ENCODE measurements around the gene MANBA. TPM values are rescaled to one million over a fixed set of nuclear protein-coding genes. Genes with fewer than 3 reads are reported as not detected.
A peak's percentile ranks its signal among the peaks of the same experiment; 100 is the strongest.

Gene MANBA
- total RNA-seq, 1 experiment from 2014 or later = 14.5 TPM

DNA sequence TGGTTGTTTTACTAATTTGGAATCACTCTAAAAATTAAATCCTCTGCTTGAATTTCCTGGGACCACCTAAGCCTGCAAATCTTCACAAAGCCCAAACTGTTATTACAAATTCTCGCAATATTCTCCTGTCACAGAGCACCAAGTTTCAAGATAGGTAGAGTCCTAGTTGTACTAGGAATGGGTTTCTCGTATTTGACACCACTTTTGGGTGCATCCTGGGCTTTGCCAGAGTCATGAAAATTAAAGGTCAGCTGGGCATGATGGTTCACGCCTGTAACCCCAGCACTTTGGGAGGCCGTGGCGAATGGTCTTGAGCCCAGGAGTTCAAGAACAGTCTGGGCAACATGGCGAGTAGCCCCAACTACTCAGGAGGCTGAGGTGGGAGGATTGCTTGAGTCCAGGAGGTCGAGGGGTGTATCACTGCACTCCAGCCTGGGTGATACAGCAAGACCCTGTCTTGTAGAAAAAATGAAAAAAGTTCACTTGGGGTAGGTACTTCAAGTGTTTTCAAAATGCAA, 30.6 kb upstream of the MANBA start:
- no peaks in the 10 kb centered on the region for H3K4me1 ChIP-seq (ENCODE audit: control insufficient read depth, insufficient read depth, low read length)
- DNase-seq (ENCODE audit: low read depth, low spot score) = no peak
- H3K9me3 ChIP-seq (ENCODE audit: control insufficient read depth, insufficient read depth, low read depth, low read length) = no peaks in the 10 kb centered on the region
- POLR2A ChIA-PET = no interaction called here
- TF ChIP-seq POLR2AphosphoS5 (IDR thresholded peaks at IDR 0.05; ENCODE audit: low read depth, low read length) = no peak
- TF ChIP-seq SIN3A (IDR thresholded peaks at IDR 0.05; ENCODE audit: borderline replicate concordance, insufficient read depth, low read depth, low read length) = no peak
- TF ChIP-seq, protein P1, sequence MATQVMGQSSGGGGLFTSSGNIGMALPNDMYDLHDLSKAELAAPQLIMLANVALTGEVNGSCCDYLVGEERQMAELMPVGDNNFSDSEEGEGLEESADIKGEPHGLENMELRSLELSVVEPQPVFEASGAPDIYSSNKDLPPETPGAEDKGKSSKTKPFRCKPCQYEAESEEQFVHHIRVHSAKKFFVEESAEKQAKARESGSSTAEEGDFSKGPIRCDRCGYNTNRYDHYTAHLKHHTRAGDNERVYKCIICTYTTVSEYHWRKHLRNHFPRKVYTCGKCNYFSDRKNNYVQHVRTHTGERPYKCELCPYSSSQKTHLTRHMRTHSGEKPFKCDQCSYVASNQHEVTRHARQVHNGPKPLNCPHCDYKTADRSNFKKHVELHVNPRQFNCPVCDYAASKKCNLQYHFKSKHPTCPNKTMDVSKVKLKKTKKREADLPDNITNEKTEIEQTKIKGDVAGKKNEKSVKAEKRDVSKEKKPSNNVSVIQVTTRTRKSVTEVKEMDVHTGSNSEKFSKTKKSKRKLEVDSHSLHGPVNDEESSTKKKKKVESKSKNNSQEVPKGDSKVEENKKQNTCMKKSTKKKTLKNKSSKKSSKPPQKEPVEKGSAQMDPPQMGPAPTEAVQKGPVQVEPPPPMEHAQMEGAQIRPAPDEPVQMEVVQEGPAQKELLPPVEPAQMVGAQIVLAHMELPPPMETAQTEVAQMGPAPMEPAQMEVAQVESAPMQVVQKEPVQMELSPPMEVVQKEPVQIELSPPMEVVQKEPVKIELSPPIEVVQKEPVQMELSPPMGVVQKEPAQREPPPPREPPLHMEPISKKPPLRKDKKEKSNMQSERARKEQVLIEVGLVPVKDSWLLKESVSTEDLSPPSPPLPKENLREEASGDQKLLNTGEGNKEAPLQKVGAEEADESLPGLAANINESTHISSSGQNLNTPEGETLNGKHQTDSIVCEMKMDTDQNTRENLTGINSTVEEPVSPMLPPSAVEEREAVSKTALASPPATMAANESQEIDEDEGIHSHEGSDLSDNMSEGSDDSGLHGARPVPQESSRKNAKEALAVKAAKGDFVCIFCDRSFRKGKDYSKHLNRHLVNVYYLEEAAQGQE (IDR thresholded peaks at IDR 0.05; ENCODE audit: insufficient read depth in 1 of 2, low read depth in 2 of 2, low read length in 1 of 2) = no peak
- TF ChIP-seq TCF7L2 (IDR thresholded peaks at IDR 0.05; ENCODE audit: low read depth, low read length) = no peak
- ATAC-seq = no peak
- intact Hi-C loops (cut with micrococcal nuclease; ENCODE audit: unreplicated experiment) (loop anchor here (10.0 kb wide), 1 partner anchor 167 kb away; no protein-coding TSS in a partner anchor), in situ Hi-C loops (cut with HindIII; ENCODE audit: low pct_unique_long_range_greater_than_20kb, low sequenced_read_pairs) (no loop called here)
- CTCF ChIA-PET = no interaction called here
- H3K27ac ChIP-seq (ENCODE audit: low read length) = no peak overlapping the region
- BruUV-seq (replicated peaks) = no TSS peak
- H3K27me3 ChIP-seq (ENCODE audit: control insufficient read depth, insufficient read depth, low read length) = no peaks in the 10 kb centered on the region
- H3K36me3 ChIP-seq (ENCODE audit: control insufficient read depth, insufficient read depth, low read length) = peaks cover 13% of the 10 kb centered on the region; the same call in 1 of the 2 replicates
- no peak overlapping the region for H3K4me3 ChIP-seq (ENCODE audit: low read depth in 2 of 2, low read length in 2 of 2)

GRCh38 chr4:102789317-102789717, 28.5 kb upstream of the MANBA start:
- H3K36me3 ChIP-seq (ENCODE audit: control insufficient read depth, insufficient read depth, low read length) = no peaks in the 10 kb centered on the region
- BruUV-seq (replicated peaks) = no TSS peak

More at GRCh38 chr4:102789317-102789717, 28.5 kb upstream of the MANBA start:
- CTCF ChIA-PET = no interaction called here
- H3K4me3 ChIP-seq (ENCODE audit: low read depth in 2 of 2, low read length in 2 of 2) = no peak overlapping the region
- no peak for DNase-seq (ENCODE audit: low read depth, low spot score)
- TF ChIP-seq POLR2AphosphoS5 (IDR thresholded peaks at IDR 0.05; ENCODE audit: low read depth, low read length) (no peak), SIN3A (IDR thresholded peaks at IDR 0.05; ENCODE audit: borderline replicate concordance, insufficient read depth, low read depth, low read length) (no peak)
- TF ChIP-seq, protein P1 (IDR thresholded peaks at IDR 0.05; ENCODE audit: insufficient read depth in 1 of 2, low read depth in 2 of 2, low read length in 1 of 2) = no peak
- TF ChIP-seq, protein P2, sequence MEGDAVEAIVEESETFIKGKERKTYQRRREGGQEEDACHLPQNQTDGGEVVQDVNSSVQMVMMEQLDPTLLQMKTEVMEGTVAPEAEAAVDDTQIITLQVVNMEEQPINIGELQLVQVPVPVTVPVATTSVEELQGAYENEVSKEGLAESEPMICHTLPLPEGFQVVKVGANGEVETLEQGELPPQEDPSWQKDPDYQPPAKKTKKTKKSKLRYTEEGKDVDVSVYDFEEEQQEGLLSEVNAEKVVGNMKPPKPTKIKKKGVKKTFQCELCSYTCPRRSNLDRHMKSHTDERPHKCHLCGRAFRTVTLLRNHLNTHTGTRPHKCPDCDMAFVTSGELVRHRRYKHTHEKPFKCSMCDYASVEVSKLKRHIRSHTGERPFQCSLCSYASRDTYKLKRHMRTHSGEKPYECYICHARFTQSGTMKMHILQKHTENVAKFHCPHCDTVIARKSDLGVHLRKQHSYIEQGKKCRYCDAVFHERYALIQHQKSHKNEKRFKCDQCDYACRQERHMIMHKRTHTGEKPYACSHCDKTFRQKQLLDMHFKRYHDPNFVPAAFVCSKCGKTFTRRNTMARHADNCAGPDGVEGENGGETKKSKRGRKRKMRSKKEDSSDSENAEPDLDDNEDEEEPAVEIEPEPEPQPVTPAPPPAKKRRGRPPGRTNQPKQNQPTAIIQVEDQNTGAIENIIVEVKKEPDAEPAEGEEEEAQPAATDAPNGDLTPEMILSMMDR (IDR thresholded peaks at IDR 0.05) = no peak
- no peak overlapping the region for H3K27ac ChIP-seq (ENCODE audit: low read length)
- in situ Hi-C loops (cut with HindIII; ENCODE audit: low pct_unique_long_range_greater_than_20kb, low sequenced_read_pairs) = no loop called here
- H3K9me3 ChIP-seq (ENCODE audit: control insufficient read depth, insufficient read depth, low read depth, low read length) = no peaks in the 10 kb centered on the region
- H3K27me3 ChIP-seq (ENCODE audit: control insufficient read depth, insufficient read depth, low read length) = no peaks in the 10 kb centered on the region
- no peaks in the 10 kb centered on the region for H3K4me1 ChIP-seq (ENCODE audit: control insufficient read depth, insufficient read depth, low read length)
- POLR2A ChIA-PET = no interaction called here
- ATAC-seq = peak; percentile 54; the same call in 1 of the 2 replicates
- intact Hi-C loops (cut with micrococcal nuclease; ENCODE audit: unreplicated experiment) = no loop called here
